Daoy (cell line): Measurements from ENCODE around the gene PKLR. TPM values are rescaled to one million over a fixed set of nuclear protein-coding genes. Genes with fewer than 3 reads are reported as not detected.

ENCODE experiments used
- DNase-seq: peaks from one replicate; pipeline ENCODE4 v3.0.0-alpha.2; 2015; ENCODE audit warnings: low read depth
- total RNA-seq: library from RNA; depleted of rRNA; stranded (reverse); fragments of >200 nt; shearing (Covaris generic); gene quantifications from 2 replicates; pipeline ENCODE4 v1.2.3, GENCODE V29; 2014

PKLR gene
- total RNA-seq, 1 experiment from 2014 or later: not detected

GRCh38 chr1:155285063-155285462 is 16.2 kb downstream of the PKLR start:
- DNase-seq: no peak

GRCh38 chr1:155284476-155284875 is 16.8 kb downstream of the PKLR start:
- no peak for DNase-seq

- no peak for DNase-seq
Observed at GRCh38 chr1:155282488-155283091, 18.6 kb downstream of the PKLR start.

GRCh38 chr1:155279268-155279667 is 22.0 kb downstream of the PKLR start:
- DNase-seq: no peak

GRCh38 chr1:155278689-155279160 is 22.5 kb downstream of the PKLR start:
- peak; percentile 22 for DNase-seq

- peak; percentile 61 for DNase-seq
Observed at GRCh38 chr1:155277902-155278688, 23.1 kb downstream of the PKLR start.

GRCh38 chr1:155277070-155277901 is 24.0 kb downstream of the PKLR start, which contains the start of gene HCN3:
Gene HCN3, plus strand, starts transcription at chr1:155277463. Its CDS starts 128 bp downstream, at chr1:155277591.
- DNase-seq: peak; percentile 98

GRCh38 chr1:155273343-155274245 is 27.6 kb downstream of the PKLR start, which contains the start of gene CLK2:
Gene CLK2, minus strand, starts transcription at chr1:155273504. Its CDS starts 2,527 bp downstream, at chr1:155270977.
- peak; percentile 99 for DNase-seq

GRCh38 chr1:155272466-155273342 is 28.5 kb downstream of the PKLR start:
- no peak for DNase-seq

GRCh38 chr1:155269381-155269780 is 31.9 kb downstream of the PKLR start:
- no peak for DNase-seq

- DNase-seq: no peak
Observed at GRCh38 chr1:155268630-155269029, 32.6 kb downstream of the PKLR start.

GRCh38 chr1:155267373-155267772 is 33.9 kb downstream of the PKLR start:
- no peak for DNase-seq

GRCh38 chr1:155266553-155266952 is 34.7 kb downstream of the PKLR start:
- DNase-seq: no peak

- no peak for DNase-seq
Observed at GRCh38 chr1:155263067-155263466, 38.2 kb downstream of the PKLR start.

- peak; percentile 99 for DNase-seq
Observed at GRCh38 chr1:155261852-155262673, 39.2 kb downstream of the PKLR start, which contains the start of gene SCAMP3. Gene SCAMP3, minus strand, starts transcription at chr1:155262360. Its CDS starts 209 bp downstream, at chr1:155262151.

GRCh38 chr1:155261493-155261851 is 39.8 kb downstream of the PKLR start:
- DNase-seq: no peak

GRCh38 chr1:155260276-155260675 is 41.0 kb downstream of the PKLR start:
- DNase-seq: no peak

- no peak for DNase-seq
Observed at GRCh38 chr1:155256058-155256852, 45.0 kb downstream of the PKLR start.
